ENCODE results near the gene POU2F3. TPM values are rescaled to one million over a fixed set of nuclear protein-coding genes. Genes with fewer than 3 reads are reported as not detected.
A peak's percentile ranks its signal among the peaks of the same experiment; 100 is the strongest.

POU2F3 gene
- total RNA-seq: under 1 TPM in 2 of 4 donors, not detected in 2; 0.27 to 0.46 TPM

- Histone ChIP-seq H3K4me1 (peaks cover 0 to 10% (median 4%) of the 10 kb centered on the region in 3 donors), H3K4me3 (peak within 1 kb of the TSS in 1 of 2 donors; percentile 15), H3K27me3 (peaks cover 70% of the 10 kb centered on the region), H3K27ac (no peak within 1 kb of the TSS), H3K36me3 (no peaks in the 10 kb centered on the region), H3K9me3 (no peaks in the 10 kb centered on the region)
- 11 to 22% methylated on average over 7 to 9 of the region's 66 CpGs for WGBS, 2 donors (ENCODE audit: low coverage in 1 of 2)
- TF ChIP-seq EP300 (IDR thresholded peaks at IDR 0.05) (no peak), POLR2A (IDR thresholded peaks at IDR 0.05) (no peak), CTCF (IDR thresholded peaks at IDR 0.05) (no peak), POLR2AphosphoS5 (IDR thresholded peaks at IDR 0.05) (no peak)
- ATAC-seq: no peak
Measured at GRCh38 chr11:120239713-120240640, at the start of gene POU2F3. Gene POU2F3, plus strand, starts transcription at chr11:120240140. Its CDS starts 204 bp downstream, at chr11:120240344.

- Histone ChIP-seq H3K4me1 (peaks cover 0 to 39% (median 11%) of the 10 kb centered on the region in 3 donors), H3K4me3 (no peak overlapping the region)
- 77 to 88% methylated on average over 3 to 4 of the region's 4 CpGs for whole genome bisulfite sequencing, 2 donors (ENCODE audit: low coverage in 1 of 2)
Measured at GRCh38 chr11:120191058-120191457, 48.9 kb upstream of the POU2F3 start.

GRCh38 chr11:120192831-120193625 lies 46.9 kb upstream of the POU2F3 start:
- no peak for ATAC-seq
- no peak for TF ChIP-seq POLR2AphosphoS5 (IDR thresholded peaks at IDR 0.05)
- no peak for TF ChIP-seq POLR2A (IDR thresholded peaks at IDR 0.05)
- no peak for TF ChIP-seq EP300 (IDR thresholded peaks at IDR 0.05)
- TF ChIP-seq CTCF (IDR thresholded peaks at IDR 0.05): no peak
- Histone ChIP-seq H3K4me3 (no peak overlapping the region), H3K36me3 (no peaks in the 10 kb centered on the region), H3K27me3 (peaks cover 20% of the 10 kb centered on the region), H3K27ac (no peak overlapping the region), H3K4me1 (peaks cover 0 to 37% (median 8%) of the 10 kb centered on the region in 3 donors), H3K9me3 (no peaks in the 10 kb centered on the region)
- 93% methylated on average over 3 of the region's 15 CpGs; no CpG with 5 or more reads in 1 of the 2 donors for WGBS, 2 donors (ENCODE audit: low coverage in 1 of 2)

More at GRCh38 chr11:120191058-120191457, 48.9 kb upstream of the POU2F3 start:
- Histone ChIP-seq H3K36me3 (no peaks in the 10 kb centered on the region), H3K27ac (no peak overlapping the region), H3K27me3 (peaks cover 10% of the 10 kb centered on the region), H3K9me3 (no peaks in the 10 kb centered on the region)
- TF ChIP-seq POLR2A (IDR thresholded peaks at IDR 0.05): no peak
- TF ChIP-seq CTCF (IDR thresholded peaks at IDR 0.05): no peak
- TF ChIP-seq EP300 (IDR thresholded peaks at IDR 0.05): no peak
- TF ChIP-seq POLR2AphosphoS5 (IDR thresholded peaks at IDR 0.05): no peak
- no peak for ATAC-seq

- Histone ChIP-seq H3K36me3 (no peaks in the 10 kb centered on the region), H3K27me3 (peaks cover 21% of the 10 kb centered on the region), H3K9me3 (no peaks in the 10 kb centered on the region), H3K27ac (no peak overlapping the region), H3K4me3 (no peak overlapping the region), H3K4me1 (peaks cover 0 to 33% (median 8%) of the 10 kb centered on the region in 3 donors)
- ATAC-seq: no peak
- WGBS, 2 donors (ENCODE audit: low coverage in 1 of 2): no CpG with 5 or more reads among the region's 4 CpGs
- no peak for TF ChIP-seq EP300 (IDR thresholded peaks at IDR 0.05)
- no peak for TF ChIP-seq POLR2A (IDR thresholded peaks at IDR 0.05)
Measured at GRCh38 chr11:120194166-120194565, 45.8 kb upstream of the POU2F3 start.
